ENCODE measurements around the gene FBXO39.

- no peak for TF ChIP-seq ZFP30 (CRISPR knock-in tag; IDR thresholded peaks at IDR 0.05)
- TF ChIP-seq, protein P1, sequence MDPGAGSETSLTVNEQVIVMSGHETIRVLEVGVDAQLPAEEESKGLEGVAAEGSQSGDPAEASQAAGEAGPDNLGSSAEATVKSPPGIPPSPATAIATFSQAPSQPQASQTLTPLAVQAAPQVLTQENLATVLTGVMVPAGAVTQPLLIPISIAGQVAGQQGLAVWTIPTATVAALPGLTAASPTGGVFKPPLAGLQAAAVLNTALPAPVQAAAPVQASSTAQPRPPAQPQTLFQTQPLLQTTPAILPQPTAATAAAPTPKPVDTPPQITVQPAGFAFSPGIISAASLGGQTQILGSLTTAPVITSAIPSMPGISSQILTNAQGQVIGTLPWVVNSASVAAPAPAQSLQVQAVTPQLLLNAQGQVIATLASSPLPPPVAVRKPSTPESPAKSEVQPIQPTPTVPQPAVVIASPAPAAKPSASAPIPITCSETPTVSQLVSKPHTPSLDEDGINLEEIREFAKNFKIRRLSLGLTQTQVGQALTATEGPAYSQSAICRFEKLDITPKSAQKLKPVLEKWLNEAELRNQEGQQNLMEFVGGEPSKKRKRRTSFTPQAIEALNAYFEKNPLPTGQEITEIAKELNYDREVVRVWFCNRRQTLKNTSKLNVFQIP (CRISPR knock-in tag; IDR thresholded peaks at IDR 0.05; ENCODE audit: borderline replicate concordance, low read depth) = no peak
- no peak for TF ChIP-seq TSHZ2 (CRISPR knock-in tag; IDR thresholded peaks at IDR 0.05)
- TF ChIP-seq ZC3H10 (CRISPR knock-in tag; IDR thresholded peaks at IDR 0.05) = no peak
- no peak for TF ChIP-seq ZFP3 (CRISPR knock-in tag; IDR thresholded peaks at IDR 0.05)
- TF ChIP-seq TCF4 (CRISPR knock-in tag; IDR thresholded peaks at IDR 0.05; ENCODE audit: borderline replicate concordance) = no peak
- no peak for TF ChIP-seq ARNTL (CRISPR knock-in tag; IDR thresholded peaks at IDR 0.05; ENCODE audit: borderline replicate concordance, low read depth)
These were observed 23.7 kb downstream of the FBXO39 start for GRCh38 chr17:6799738-6800137.

All from SK-N-SH treated with all-trans-retinoic acid at 6 μM for 48 hours (cell line).